ENCODE results near the gene KNSTRN. TPM values are rescaled to one million over a fixed set of nuclear protein-coding genes. Genes with fewer than 3 reads are reported as not detected.

The KNSTRN gene
- total RNA-seq, 1 donor from 2014 or later = 48.4 TPM

GRCh38 chr15:40364251-40364650, 18.3 kb upstream of the KNSTRN start:
- H3K4me3 Mint-ChIP-seq = no peak overlapping the region
- intact Hi-C loops (cut with micrococcal nuclease) = no loop called here
- H3K4me1 Mint-ChIP-seq (ENCODE audit: low read depth) = peaks cover 11% of the 10 kb centered on the region
- no peak overlapping the region for H3K27ac Mint-ChIP-seq
- peaks cover 12% of the 10 kb centered on the region for H3K27me3 Mint-ChIP-seq (ENCODE audit: insufficient read depth)
- H3K36me3 Mint-ChIP-seq (ENCODE audit: low read depth) = no peaks in the 10 kb centered on the region
- H3K9me3 Mint-ChIP-seq = no peaks in the 10 kb centered on the region
- DNase-seq (ENCODE audit: low spot score) = no peak

- intact Hi-C loops (cut with micrococcal nuclease) = no loop called here
- no peak overlapping the region for H3K27ac Mint-ChIP-seq
- H3K9me3 Mint-ChIP-seq = no peaks in the 10 kb centered on the region
- no peaks in the 10 kb centered on the region for H3K36me3 Mint-ChIP-seq (ENCODE audit: low read depth)
- DNase-seq (ENCODE audit: low spot score) = no peak
- peaks cover 11% of the 10 kb centered on the region for H3K4me1 Mint-ChIP-seq (ENCODE audit: low read depth)
- H3K27me3 Mint-ChIP-seq (ENCODE audit: insufficient read depth) = peaks cover 8% of the 10 kb centered on the region
- H3K4me3 Mint-ChIP-seq = no peak overlapping the region
Observed at GRCh38 chr15:40365016-40365415, 17.5 kb upstream of the KNSTRN start.

- no peaks in the 10 kb centered on the region for H3K9me3 Mint-ChIP-seq
- DNase-seq (ENCODE audit: low spot score) = no peak
- H3K4me1 Mint-ChIP-seq (ENCODE audit: low read depth) = peaks cover 11% of the 10 kb centered on the region
- H3K4me3 Mint-ChIP-seq = no peak overlapping the region
- no peaks in the 10 kb centered on the region for H3K36me3 Mint-ChIP-seq (ENCODE audit: low read depth)
- no peak overlapping the region for H3K27ac Mint-ChIP-seq
- H3K27me3 Mint-ChIP-seq (ENCODE audit: insufficient read depth) = peaks cover 8% of the 10 kb centered on the region
- intact Hi-C loops (cut with micrococcal nuclease) = no loop called here
Observed at GRCh38 chr15:40365624-40366456, 16.7 kb upstream of the KNSTRN start.

- H3K9me3 Mint-ChIP-seq = no peaks in the 10 kb centered on the region
- peaks cover 11% of the 10 kb centered on the region for H3K4me1 Mint-ChIP-seq (ENCODE audit: low read depth)
- H3K27ac Mint-ChIP-seq = no peak overlapping the region
- H3K4me3 Mint-ChIP-seq = peak overlapping the region; percentile 75
- intact Hi-C loops (cut with micrococcal nuclease) = no loop called here
- H3K27me3 Mint-ChIP-seq (ENCODE audit: insufficient read depth) = peaks cover 14% of the 10 kb centered on the region
- DNase-seq (ENCODE audit: low spot score) = no peak
- no peaks in the 10 kb centered on the region for H3K36me3 Mint-ChIP-seq (ENCODE audit: low read depth)
Observed at GRCh38 chr15:40366457-40367370, 15.8 kb upstream of the KNSTRN start.

- no peak for DNase-seq (ENCODE audit: low spot score)
- no peak overlapping the region for H3K27ac Mint-ChIP-seq
- peaks cover 11% of the 10 kb centered on the region for H3K4me1 Mint-ChIP-seq (ENCODE audit: low read depth)
- intact Hi-C loops (cut with micrococcal nuclease) = no loop called here
- peaks cover 14% of the 10 kb centered on the region for H3K27me3 Mint-ChIP-seq (ENCODE audit: insufficient read depth)
- no peaks in the 10 kb centered on the region for H3K36me3 Mint-ChIP-seq (ENCODE audit: low read depth)
- H3K9me3 Mint-ChIP-seq = no peaks in the 10 kb centered on the region
- H3K4me3 Mint-ChIP-seq = peak overlapping the region; percentile 75
Observed at GRCh38 chr15:40367371-40367685, 15.2 kb upstream of the KNSTRN start.

- Mint-ChIP-seq H3K9me3 (no peaks in the 10 kb centered on the region), H3K4me3 (peak overlapping the region; percentile 75), H3K27me3 (ENCODE audit: insufficient read depth) (peaks cover 12% of the 10 kb centered on the region), H3K4me1 (ENCODE audit: low read depth) (peaks cover 11% of the 10 kb centered on the region), H3K36me3 (ENCODE audit: low read depth) (no peaks in the 10 kb centered on the region), H3K27ac (no peak overlapping the region)
- peak; percentile 83 for DNase-seq (ENCODE audit: low spot score)
- intact Hi-C loops (cut with micrococcal nuclease) = loop anchor here (1.0 kb wide), 5 partner anchors 10 to 54 kb away; partner anchors contain the start of genes DISP2 and KNSTRN
Observed at GRCh38 chr15:40367686-40368611, 14.6 kb upstream of the KNSTRN start.

- peaks cover 11% of the 10 kb centered on the region for H3K4me1 Mint-ChIP-seq (ENCODE audit: low read depth)
- intact Hi-C loops (cut with micrococcal nuclease) = loop anchor here (1.0 kb wide), 5 partner anchors 11 to 53 kb away; partner anchors contain the start of genes DISP2 and KNSTRN
- H3K36me3 Mint-ChIP-seq (ENCODE audit: low read depth) = no peaks in the 10 kb centered on the region
- no peaks in the 10 kb centered on the region for H3K9me3 Mint-ChIP-seq
- no peak overlapping the region for H3K27ac Mint-ChIP-seq
- DNase-seq (ENCODE audit: low spot score) = no peak
- H3K4me3 Mint-ChIP-seq = peak overlapping the region; percentile 30
- peaks cover 12% of the 10 kb centered on the region for H3K27me3 Mint-ChIP-seq (ENCODE audit: insufficient read depth)
Observed at GRCh38 chr15:40368719-40369473, 13.6 kb upstream of the KNSTRN start.

GRCh38 chr15:40369474-40369869, 13.0 kb upstream of the KNSTRN start:
- peak overlapping the region; percentile 30 for H3K4me3 Mint-ChIP-seq
- H3K9me3 Mint-ChIP-seq = no peaks in the 10 kb centered on the region
- H3K27ac Mint-ChIP-seq = no peak overlapping the region
- no peaks in the 10 kb centered on the region for H3K36me3 Mint-ChIP-seq (ENCODE audit: low read depth)
- intact Hi-C loops (cut with micrococcal nuclease) = no loop called here
- H3K27me3 Mint-ChIP-seq (ENCODE audit: insufficient read depth) = peaks cover 12% of the 10 kb centered on the region
- DNase-seq (ENCODE audit: low spot score) = no peak
- H3K4me1 Mint-ChIP-seq (ENCODE audit: low read depth) = peaks cover 11% of the 10 kb centered on the region

GRCh38 chr15:40369971-40370370, 12.6 kb upstream of the KNSTRN start:
- DNase-seq (ENCODE audit: low spot score) = no peak
- Mint-ChIP-seq H3K27me3 (ENCODE audit: insufficient read depth) (peaks cover 12% of the 10 kb centered on the region), H3K27ac (no peak overlapping the region), H3K4me1 (ENCODE audit: low read depth) (peaks cover 11% of the 10 kb centered on the region), H3K4me3 (no peak overlapping the region), H3K36me3 (ENCODE audit: low read depth) (no peaks in the 10 kb centered on the region), H3K9me3 (no peaks in the 10 kb centered on the region)
- intact Hi-C loops (cut with micrococcal nuclease) = no loop called here

GRCh38 chr15:40372981-40373380, 9.5 kb upstream of the KNSTRN start:
- Mint-ChIP-seq H3K27me3 (ENCODE audit: insufficient read depth) (peaks cover 9% of the 10 kb centered on the region), H3K36me3 (ENCODE audit: low read depth) (no peaks in the 10 kb centered on the region), H3K9me3 (no peaks in the 10 kb centered on the region), H3K27ac (no peak overlapping the region), H3K4me3 (no peak overlapping the region), H3K4me1 (ENCODE audit: low read depth) (no peaks in the 10 kb centered on the region)
- intact Hi-C loops (cut with micrococcal nuclease) = no loop called here
- no peak for DNase-seq (ENCODE audit: low spot score)

- no peaks in the 10 kb centered on the region for H3K36me3 Mint-ChIP-seq (ENCODE audit: low read depth)
- H3K4me1 Mint-ChIP-seq (ENCODE audit: low read depth) = peaks cover 3% of the 10 kb centered on the region
- no peaks in the 10 kb centered on the region for H3K9me3 Mint-ChIP-seq
- H3K4me3 Mint-ChIP-seq = no peak overlapping the region
- intact Hi-C loops (cut with micrococcal nuclease) = no loop called here
- DNase-seq (ENCODE audit: low spot score) = no peak
- no peak overlapping the region for H3K27ac Mint-ChIP-seq
- peaks cover 7% of the 10 kb centered on the region for H3K27me3 Mint-ChIP-seq (ENCODE audit: insufficient read depth)
Observed at GRCh38 chr15:40377606-40378005, 4.9 kb upstream of the KNSTRN start.

GRCh38 chr15:40379374-40379773, 3.1 kb upstream of the KNSTRN start:
- peaks cover 16% of the 10 kb centered on the region for H3K4me1 Mint-ChIP-seq (ENCODE audit: low read depth)
- H3K9me3 Mint-ChIP-seq = no peaks in the 10 kb centered on the region

More at GRCh38 chr15:40379374-40379773, 3.1 kb upstream of the KNSTRN start:
- H3K4me3 Mint-ChIP-seq = no peak overlapping the region
- H3K27ac Mint-ChIP-seq = no peak overlapping the region
- intact Hi-C loops (cut with micrococcal nuclease) = no loop called here
- H3K27me3 Mint-ChIP-seq (ENCODE audit: insufficient read depth) = peaks cover 7% of the 10 kb centered on the region
- DNase-seq (ENCODE audit: low spot score) = no peak
- peaks cover 9% of the 10 kb centered on the region for H3K36me3 Mint-ChIP-seq (ENCODE audit: low read depth)

Data from activated T-helper 1 cell treated with anti-CD3 and anti-CD28 coated beads, Interleukin-12 subunit alpha, Interleukin-12 subunit beta, Interleukin-2, Interleukin-4 antibody, amounts not matched to agents 30 ng/mL and 10 ng/mL and 1 ng/mL, durations not matched to agents 14 hours and 24 hours and 36 hours (primary cell).